ENCODE measurements around the gene GPR146.

Gene GPR146

GRCh38 chr7:1011297-1012003, 32.9 kb upstream of the GPR146 start:
- FAIRE-seq: no peak

GRCh38 chr7:1012004-1012715, 32.2 kb upstream of the GPR146 start:
- no peak for FAIRE-seq

- no peak for FAIRE-seq
Measured at GRCh38 chr7:1012716-1013095, 31.6 kb upstream of the GPR146 start.

- FAIRE-seq: no peak
Measured at GRCh38 chr7:1013581-1013980, 30.8 kb upstream of the GPR146 start.

GRCh38 chr7:1014681-1015080, 29.7 kb upstream of the GPR146 start:
- no peak for FAIRE-seq

GRCh38 chr7:1015196-1016121, 28.9 kb upstream of the GPR146 start:
- FAIRE-seq: no peak

- FAIRE-seq: no peak
Measured at GRCh38 chr7:1016577-1017531, 27.5 kb upstream of the GPR146 start.

- no peak for FAIRE-seq
Measured at GRCh38 chr7:1017586-1018333, 26.6 kb upstream of the GPR146 start.

GRCh38 chr7:1018334-1018695, 26.0 kb upstream of the GPR146 start:
- FAIRE-seq: no peak

- FAIRE-seq: no peak
Measured at GRCh38 chr7:1019255-1019785, 25.0 kb upstream of the GPR146 start.

- no peak for FAIRE-seq
Measured at GRCh38 chr7:1019789-1020610, 24.3 kb upstream of the GPR146 start.

- FAIRE-seq: no peak
Measured at GRCh38 chr7:1020849-1021251, 23.5 kb upstream of the GPR146 start.

- no peak for FAIRE-seq
Measured at GRCh38 chr7:1021366-1021765, 23.0 kb upstream of the GPR146 start.

GRCh38 chr7:1021931-1022330, 22.4 kb upstream of the GPR146 start:
- no peak for FAIRE-seq

- FAIRE-seq: no peak
Measured at GRCh38 chr7:1022356-1022755, 22.0 kb upstream of the GPR146 start.

- no peak for FAIRE-seq
Measured at GRCh38 chr7:1022801-1023465, 21.4 kb upstream of the GPR146 start.

GRCh38 chr7:1024331-1024841, 20.0 kb upstream of the GPR146 start:
- no peak for FAIRE-seq

GRCh38 chr7:1024876-1025742, 19.2 kb upstream of the GPR146 start:
- no peak for FAIRE-seq

All from endometrium (tissue), 2 donors.